Measurements from ENCODE around the gene SRPK3. TPM values are rescaled to one million over a fixed set of nuclear protein-coding genes. Genes with fewer than 3 reads are reported as not detected.
A peak's percentile ranks its signal among the peaks of the same experiment; 100 is the strongest.

Gene SRPK3
- polyA plus RNA-seq, 4 donors, result 0.15 to 1.1 (median 0.27) TPM; not detected in 1

DNA sequence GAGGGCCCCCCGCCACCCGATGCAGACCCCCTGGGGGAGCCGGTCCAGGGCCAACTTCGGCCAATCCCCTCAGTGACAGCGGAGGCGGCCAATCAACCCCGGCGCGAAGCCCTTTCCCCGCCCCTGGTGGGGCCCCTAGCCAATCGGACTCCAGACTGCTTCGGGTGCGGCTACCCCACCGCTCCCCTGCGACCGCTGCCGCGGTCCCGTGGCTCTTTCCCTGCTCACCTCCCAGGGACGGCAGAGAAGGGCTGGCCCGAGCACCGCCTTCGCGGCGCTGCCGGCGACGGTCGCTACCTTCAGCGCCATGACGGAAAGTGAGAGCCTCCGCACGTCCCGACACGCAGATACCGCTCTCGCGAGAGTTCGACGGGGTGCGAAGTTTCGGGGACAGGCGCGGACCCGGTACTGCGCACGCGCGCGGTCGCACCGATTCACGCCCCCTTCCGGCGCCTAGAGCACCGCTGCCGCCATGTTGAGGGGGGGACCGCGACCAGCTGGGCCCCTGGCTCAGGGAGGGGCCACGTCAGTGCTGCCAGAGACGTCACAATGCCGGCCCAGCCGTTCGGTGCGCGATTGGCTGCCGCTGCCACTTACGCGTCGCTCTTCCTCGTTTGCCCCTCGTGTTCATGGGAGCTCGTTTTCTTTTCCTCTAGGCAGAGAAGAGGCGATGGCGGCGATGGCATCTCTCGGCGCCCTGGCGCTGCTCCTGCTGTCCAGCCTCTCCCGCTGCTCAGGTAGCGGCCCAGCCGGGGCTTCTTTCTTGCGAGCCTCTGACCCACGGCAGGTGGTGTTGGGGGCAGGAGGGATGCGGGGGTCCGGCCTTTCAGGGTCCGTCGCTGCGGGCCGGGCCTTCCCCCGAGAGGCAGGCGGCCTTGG is 13.4 kb downstream of the SRPK3 start, which contains the start of the genes IDH3G and SSR4:
Gene IDH3G, minus strand, starts transcription at position 358 of the 879 bp plus-strand sequence. Its CDS starts 49 bp downstream, at position 309.
Gene SSR4, plus strand, starts transcription at position 651 of the 879 bp plus-strand sequence. Its CDS starts 20 bp downstream, at position 671.
- whole genome bisulfite sequencing, 3 donors, result 0 to 41% (median 6%) methylated on average over 31 to 92 of the region's 92 CpGs
- Histone ChIP-seq H3K9me3 (ENCODE audit: control insufficient read depth in 2 of 2, insufficient read depth in 1 of 2, low read depth in 1 of 2, low read length in 1 of 2) (no peaks in the 10 kb centered on the region), H3K27me3 (ENCODE audit: control insufficient read depth in 3 of 3, insufficient read depth in 3 of 3, low read length in 3 of 3) (no peaks in the 10 kb centered on the region), H3K4me3 (ENCODE audit: low read depth in 1 of 3, low read length in 3 of 3) (peak within 1 kb of the TSS; percentile 60 to 85 (median 69)), H3K4me1 (ENCODE audit: control insufficient read depth in 3 of 3, insufficient read depth in 2 of 3, low read depth in 1 of 3, low read length in 2 of 3) (peaks cover 0 to 19% (median 6%) of the 10 kb centered on the region in 3 donors), H3K27ac (ENCODE audit: low read depth in 1 of 3, low read length in 2 of 3) (peak within 1 kb of the TSS; percentile 84 to 99 (median 97)), H3K36me3 (ENCODE audit: control insufficient read depth in 3 of 3, insufficient read depth in 2 of 3, low read depth in 1 of 3, low read length in 3 of 3) (peaks cover 0 to 67% (median 2%) of the 10 kb centered on the region in 3 donors)
- FAIRE-seq (no peak), DNase-seq (peak; percentile 91 to 96)

DNA sequence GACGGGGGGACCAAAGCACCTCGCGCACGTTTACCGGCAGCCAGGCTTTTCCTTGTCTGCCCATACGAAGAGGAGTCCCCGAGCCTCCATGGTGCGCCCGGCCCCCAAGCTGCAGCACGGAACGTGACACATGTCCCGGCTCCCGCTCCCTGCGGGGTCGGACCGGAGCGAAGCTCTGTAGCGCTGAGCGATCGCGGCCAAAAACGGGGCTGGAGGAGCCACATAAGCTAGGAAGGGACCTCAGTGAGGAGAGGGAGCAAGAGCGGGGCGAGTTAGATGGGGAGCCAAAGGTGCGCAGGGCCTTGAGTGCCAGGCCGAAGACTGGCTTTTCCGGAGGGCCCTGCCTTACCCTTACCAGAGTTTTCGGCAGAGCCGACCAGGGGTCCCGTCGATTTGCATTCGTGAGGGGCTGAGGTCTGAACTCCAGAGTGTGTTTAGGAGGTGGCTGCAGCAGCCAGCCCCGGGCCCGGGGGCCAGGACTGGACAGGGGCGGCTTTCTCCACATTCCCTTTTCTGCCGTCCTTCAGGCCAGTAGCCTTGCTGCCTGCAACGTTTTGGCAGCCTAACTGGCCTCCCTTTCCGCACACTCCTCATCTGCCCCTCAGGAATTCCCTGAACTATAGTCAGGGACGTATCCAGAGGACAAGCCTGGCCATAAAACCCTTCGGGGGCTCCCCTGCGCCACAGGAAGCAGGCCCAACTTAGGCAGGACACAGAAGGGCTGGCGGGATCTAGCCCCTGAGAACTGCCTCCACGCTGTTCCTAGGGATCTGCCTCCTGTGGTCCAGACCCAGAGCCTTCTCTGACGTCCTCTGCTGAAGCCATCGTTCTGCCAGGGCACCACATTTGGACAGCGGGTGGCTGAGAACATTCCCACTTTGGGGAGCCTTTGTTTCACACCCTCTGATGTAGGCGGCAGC is 14.3 kb downstream of the SRPK3 start:
- H3K9me3 ChIP-seq (ENCODE audit: control insufficient read depth in 2 of 2, insufficient read depth in 1 of 2, low read depth in 1 of 2, low read length in 1 of 2), result no peaks in the 10 kb centered on the region
- FAIRE-seq (no peak), DNase-seq (peak in 1 of 2 donors; percentile 21)
- peaks cover 0 to 62% (median 2%) of the 10 kb centered on the region in 3 donors for H3K36me3 ChIP-seq (ENCODE audit: control insufficient read depth in 3 of 3, insufficient read depth in 2 of 3, low read depth in 1 of 3, low read length in 3 of 3)
- H3K27ac ChIP-seq (ENCODE audit: low read depth in 1 of 3, low read length in 2 of 3), result peak overlapping the region; percentile 24 to 99 (median 77)
- H3K4me3 ChIP-seq (ENCODE audit: low read depth in 1 of 3, low read length in 3 of 3), result peak overlapping the region; percentile 60 to 85 (median 67)
- H3K27me3 ChIP-seq (ENCODE audit: control insufficient read depth in 3 of 3, insufficient read depth in 3 of 3, low read length in 3 of 3), result no peaks in the 10 kb centered on the region
- H3K4me1 ChIP-seq (ENCODE audit: control insufficient read depth in 3 of 3, insufficient read depth in 2 of 3, low read depth in 1 of 3, low read length in 2 of 3), result peaks cover 0 to 19% (median 6%) of the 10 kb centered on the region in 3 donors
- 4 to 42% (median 8%) methylated on average over 36 to 47 of the region's 47 CpGs for WGBS, 3 donors

DNA sequence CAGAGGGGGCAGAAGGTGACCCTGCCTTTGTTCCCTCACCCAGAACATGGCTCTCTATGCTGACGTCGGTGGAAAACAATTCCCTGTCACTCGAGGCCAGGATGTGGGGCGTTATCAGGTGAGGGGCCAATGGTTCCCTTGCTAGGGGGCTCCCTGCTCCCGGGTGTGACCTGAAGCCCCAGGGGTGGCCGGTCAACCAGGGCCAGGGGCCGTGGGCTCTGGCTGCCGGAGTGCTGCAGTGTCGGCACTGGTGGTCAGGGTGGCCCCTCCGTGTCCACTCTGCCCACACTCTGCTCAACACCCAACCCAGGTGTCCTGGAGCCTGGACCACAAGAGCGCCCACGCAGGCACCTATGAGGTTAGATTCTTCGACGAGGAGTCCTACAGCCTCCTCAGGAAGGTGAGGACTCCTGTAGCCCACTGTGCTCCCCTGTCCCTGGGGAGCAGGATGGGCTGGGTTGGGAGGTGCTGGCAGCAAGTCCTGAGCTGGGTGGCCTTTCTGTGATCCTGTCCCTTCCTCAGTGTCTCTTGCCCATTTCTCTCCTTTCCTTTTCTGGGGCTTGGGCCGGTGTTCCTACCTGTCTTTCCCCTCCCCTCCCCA is 16.7 kb downstream of the SRPK3 start:
- WGBS, 3 donors, result 91 to 93% (median 93%) methylated on average over 14 to 15 of the region's 15 CpGs
- no peak for FAIRE-seq
- Histone ChIP-seq H3K27me3 (ENCODE audit: control insufficient read depth in 3 of 3, insufficient read depth in 3 of 3, low read length in 3 of 3) (no peaks in the 10 kb centered on the region), H3K36me3 (ENCODE audit: control insufficient read depth in 3 of 3, insufficient read depth in 2 of 3, low read depth in 1 of 3, low read length in 3 of 3) (peaks cover 0 to 40% (median 0%) of the 10 kb centered on the region in 3 donors), H3K4me1 (ENCODE audit: control insufficient read depth in 3 of 3, insufficient read depth in 2 of 3, low read depth in 1 of 3, low read length in 2 of 3) (peaks cover 0 to 18% (median 6%) of the 10 kb centered on the region in 3 donors), H3K4me3 (ENCODE audit: low read depth in 1 of 3, low read length in 3 of 3) (no peak overlapping the region), H3K27ac (ENCODE audit: low read depth in 1 of 3, low read length in 2 of 3) (no peak overlapping the region), H3K9me3 (ENCODE audit: control insufficient read depth in 2 of 2, insufficient read depth in 1 of 2, low read depth in 1 of 2, low read length in 1 of 2) (no peaks in the 10 kb centered on the region)
- DNase-seq, result no peak

DNA sequence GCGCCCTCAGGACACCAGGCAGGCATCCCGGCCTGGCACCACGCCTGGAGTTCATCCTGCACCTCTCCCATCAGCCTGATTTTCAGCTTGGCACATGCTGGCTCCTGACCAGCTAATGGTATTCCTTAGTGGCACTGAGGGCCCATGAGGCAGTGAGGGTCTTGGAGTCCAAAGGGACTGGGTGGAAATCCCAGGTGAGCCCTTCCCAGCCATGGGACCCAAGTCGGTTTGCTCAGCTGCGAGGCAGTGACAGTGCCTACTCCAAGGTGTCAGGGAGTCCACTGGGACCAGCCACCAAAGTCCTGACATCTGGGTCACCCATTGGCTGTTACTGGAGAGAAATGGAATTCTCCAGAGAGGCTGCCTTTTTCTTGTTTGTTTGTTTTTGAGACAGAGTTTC is 18.5 kb downstream of the SRPK3 start:
- no peaks in the 10 kb centered on the region for H3K9me3 ChIP-seq (ENCODE audit: control insufficient read depth in 2 of 2, insufficient read depth in 1 of 2, low read depth in 1 of 2, low read length in 1 of 2)
- no peak for FAIRE-seq
- no peaks in the 10 kb centered on the region for H3K27me3 ChIP-seq (ENCODE audit: control insufficient read depth in 3 of 3, insufficient read depth in 3 of 3, low read length in 3 of 3)
- no peak for DNase-seq
- no peak overlapping the region for H3K27ac ChIP-seq (ENCODE audit: low read depth in 1 of 3, low read length in 2 of 3)
- WGBS, 3 donors, result 80 to 91% (median 89%) methylated on average over 4 to 5 of the region's 5 CpGs
- H3K4me1 ChIP-seq (ENCODE audit: control insufficient read depth in 3 of 3, insufficient read depth in 2 of 3, low read depth in 1 of 3, low read length in 2 of 3), result peaks cover 0 to 10% (median 6%) of the 10 kb centered on the region in 3 donors
- no peak overlapping the region for H3K4me3 ChIP-seq (ENCODE audit: low read depth in 1 of 3, low read length in 3 of 3)
- peaks cover 0 to 38% (median 0%) of the 10 kb centered on the region in 3 donors for H3K36me3 ChIP-seq (ENCODE audit: control insufficient read depth in 3 of 3, insufficient read depth in 2 of 3, low read depth in 1 of 3, low read length in 3 of 3)

DNA sequence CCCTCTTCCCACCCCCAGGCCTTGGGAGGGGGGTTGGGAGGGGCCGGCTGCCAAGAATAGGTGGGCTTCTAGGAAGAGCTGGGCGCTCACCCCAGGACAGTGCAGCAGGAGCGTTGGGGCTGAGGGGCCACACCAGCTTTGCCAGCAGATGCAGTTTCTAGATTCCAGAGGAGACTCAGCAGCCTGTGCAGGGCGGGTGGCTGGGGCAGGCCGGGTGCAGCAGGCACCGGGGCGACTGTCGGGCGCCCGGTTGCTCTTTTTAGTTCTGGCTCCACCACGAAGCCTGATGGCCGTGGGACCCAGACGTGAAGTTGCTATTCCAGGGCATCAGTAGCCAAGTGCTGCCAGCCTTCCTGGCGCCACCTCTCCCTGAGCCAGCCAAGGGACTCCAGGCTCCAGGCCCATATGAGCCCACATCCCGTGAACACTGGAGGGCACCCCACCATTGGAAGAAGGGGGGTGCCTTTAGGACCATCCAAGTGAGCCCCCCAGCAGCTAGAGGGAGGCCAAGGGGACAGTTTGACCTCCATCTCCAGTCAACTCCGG is 19.4 kb downstream of the SRPK3 start:
- 62 to 76% (median 73%) methylated on average over 11 to 16 of the region's 16 CpGs for WGBS, 3 donors
- H3K4me3 ChIP-seq (ENCODE audit: low read depth in 1 of 3, low read length in 3 of 3), result no peak overlapping the region

DNA sequence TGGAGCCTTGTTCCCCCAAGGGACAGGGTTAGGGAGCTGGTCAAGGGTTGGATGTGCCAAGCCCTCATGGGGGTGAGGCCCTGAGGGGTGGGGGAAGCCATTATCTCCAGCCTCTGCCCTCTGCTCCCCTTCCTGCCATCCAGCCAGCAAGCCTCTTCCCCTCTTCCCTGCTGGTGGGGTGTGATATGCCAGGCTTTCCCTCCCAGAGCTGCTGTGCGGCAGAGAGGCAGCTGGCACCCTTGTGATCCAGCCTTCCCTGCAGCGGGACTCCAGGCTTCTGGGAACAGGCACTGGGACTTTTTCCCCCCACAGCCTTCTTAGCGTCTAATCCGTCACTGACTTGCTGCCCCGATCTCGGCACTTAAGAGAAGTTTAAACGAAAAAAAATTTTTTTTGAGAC is 19.9 kb downstream of the SRPK3 start:
- no peak overlapping the region for H3K27ac ChIP-seq (ENCODE audit: low read depth in 1 of 3, low read length in 2 of 3)
- no peak for FAIRE-seq
- no peaks in the 10 kb centered on the region for H3K27me3 ChIP-seq (ENCODE audit: control insufficient read depth in 3 of 3, insufficient read depth in 3 of 3, low read length in 3 of 3)
- H3K4me1 ChIP-seq (ENCODE audit: control insufficient read depth in 3 of 3, insufficient read depth in 2 of 3, low read depth in 1 of 3, low read length in 2 of 3), result peaks cover 0 to 5% (median 2%) of the 10 kb centered on the region in 3 donors
- DNase-seq, result no peak
- 75 to 79% (median 77%) methylated on average over 7 of the region's 7 CpGs for WGBS, 3 donors
- no peaks in the 10 kb centered on the region for H3K9me3 ChIP-seq (ENCODE audit: control insufficient read depth in 2 of 2, insufficient read depth in 1 of 2, low read depth in 1 of 2, low read length in 1 of 2)
- H3K4me3 ChIP-seq (ENCODE audit: low read depth in 1 of 3, low read length in 3 of 3), result no peak overlapping the region
- peaks cover 0 to 36% (median 0%) of the 10 kb centered on the region in 3 donors for H3K36me3 ChIP-seq (ENCODE audit: control insufficient read depth in 3 of 3, insufficient read depth in 2 of 3, low read depth in 1 of 3, low read length in 3 of 3)

More for the DNA sequence above, 19.4 kb downstream of the SRPK3 start:
- H3K9me3 ChIP-seq (ENCODE audit: control insufficient read depth in 2 of 2, insufficient read depth in 1 of 2, low read depth in 1 of 2, low read length in 1 of 2), result no peaks in the 10 kb centered on the region
- no peak overlapping the region for H3K27ac ChIP-seq (ENCODE audit: low read depth in 1 of 3, low read length in 2 of 3)
- H3K36me3 ChIP-seq (ENCODE audit: control insufficient read depth in 3 of 3, insufficient read depth in 2 of 3, low read depth in 1 of 3, low read length in 3 of 3), result peaks cover 0 to 38% (median 0%) of the 10 kb centered on the region in 3 donors
- DNase-seq (no peak), FAIRE-seq (no peak)
- peaks cover 0 to 10% (median 6%) of the 10 kb centered on the region in 3 donors for H3K4me1 ChIP-seq (ENCODE audit: control insufficient read depth in 3 of 3, insufficient read depth in 2 of 3, low read depth in 1 of 3, low read length in 2 of 3)
- no peaks in the 10 kb centered on the region for H3K27me3 ChIP-seq (ENCODE audit: control insufficient read depth in 3 of 3, insufficient read depth in 3 of 3, low read length in 3 of 3)

DNA sequence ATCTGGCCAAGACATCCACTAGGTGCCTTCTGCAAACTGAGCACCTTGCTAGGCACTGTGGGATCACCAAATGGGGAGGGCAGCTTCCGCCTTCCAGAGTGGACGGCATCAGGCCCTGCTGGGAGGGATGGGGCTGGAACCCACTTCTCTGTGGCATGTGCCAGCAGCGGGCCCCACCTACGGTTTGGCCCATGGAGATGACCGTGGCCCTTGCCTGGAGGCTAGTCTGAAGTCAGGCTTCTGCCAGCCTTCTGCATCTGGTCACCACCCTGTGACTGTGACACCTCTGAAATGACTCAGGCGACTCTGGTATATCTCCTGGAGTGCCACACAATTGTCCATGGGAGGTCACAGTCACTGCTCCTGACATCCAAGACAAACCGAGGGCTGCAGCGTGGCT is 20.8 kb downstream of the SRPK3 start:
- Histone ChIP-seq H3K9me3 (ENCODE audit: control insufficient read depth in 2 of 2, insufficient read depth in 1 of 2, low read depth in 1 of 2, low read length in 1 of 2) (no peaks in the 10 kb centered on the region), H3K27me3 (ENCODE audit: control insufficient read depth in 3 of 3, insufficient read depth in 3 of 3, low read length in 3 of 3) (no peaks in the 10 kb centered on the region), H3K4me3 (ENCODE audit: low read depth in 1 of 3, low read length in 3 of 3) (no peak overlapping the region), H3K4me1 (ENCODE audit: control insufficient read depth in 3 of 3, insufficient read depth in 2 of 3, low read depth in 1 of 3, low read length in 2 of 3) (no peaks in the 10 kb centered on the region), H3K27ac (ENCODE audit: low read depth in 1 of 3, low read length in 2 of 3) (no peak overlapping the region), H3K36me3 (ENCODE audit: control insufficient read depth in 3 of 3, insufficient read depth in 2 of 3, low read depth in 1 of 3, low read length in 3 of 3) (peaks cover 0 to 27% (median 0%) of the 10 kb centered on the region in 3 donors)
- 79 to 86% (median 82%) methylated on average over 8 of the region's 8 CpGs for WGBS, 3 donors
- DNase-seq (no peak), FAIRE-seq (no peak)

Data from small intestine (tissue), 7 donors.